K562 treated with DMSO at 1 percent for 48 hours (cell line): Measurements from ENCODE around the gene RNF4. TPM values are rescaled to one million over a fixed set of nuclear protein-coding genes. Genes with fewer than 3 reads are reported as not detected.

Experiments
- total RNA-seq: library from RNA; unstranded; fragments of 300-600 nt; gene quantifications from 2 replicates; pipeline ENCODE4 v1.2.3, GENCODE V29; 2022; ENCODE audit warnings: low replicate concordance; ENCODE audit errors: extremely low read depth

RNF4 gene
- total RNA-seq = not detected in 2 replicates

DNA sequence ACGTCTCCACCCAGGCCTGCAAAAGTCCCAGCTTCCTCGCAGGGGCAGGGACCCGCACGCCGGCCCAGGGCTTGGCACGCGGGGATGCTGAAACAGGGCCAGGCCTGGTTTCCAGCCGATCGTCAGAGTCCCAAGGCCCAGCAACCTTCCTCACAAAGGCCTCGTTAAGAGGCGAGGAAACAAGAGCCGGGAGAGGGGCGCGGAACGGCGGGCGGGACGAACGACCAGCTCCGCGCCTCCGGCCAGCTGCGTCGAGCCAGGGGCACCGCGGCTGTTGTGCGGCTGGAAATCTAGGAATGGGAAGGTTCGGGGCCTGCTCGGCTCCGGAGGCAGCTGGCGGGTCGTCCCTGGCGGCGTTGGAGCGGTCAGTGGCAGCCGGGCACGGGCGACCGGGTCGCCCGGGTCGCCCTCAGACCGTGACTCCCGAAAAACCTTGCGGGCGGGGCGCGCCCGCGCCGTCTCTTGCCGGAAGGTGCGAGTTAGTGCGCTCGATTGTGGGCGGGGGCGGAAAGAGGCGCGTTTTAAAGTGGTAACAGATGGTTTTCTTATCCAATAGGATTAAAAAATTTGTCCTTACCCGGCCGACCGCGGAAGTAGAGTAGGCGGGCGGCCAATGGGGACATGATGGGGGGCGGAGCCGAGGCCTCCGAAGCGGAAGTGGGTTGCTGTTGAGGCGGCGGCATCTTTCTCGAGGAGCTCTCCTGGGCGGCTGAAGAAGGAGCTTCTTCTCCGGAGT, at the start of gene RNF4:
Gene RNF4, plus strand, starts transcription at position 651 of the 736 bp plus-strand sequence. CDS start 21,388 bp downstream, outside the sequence.

DNA sequence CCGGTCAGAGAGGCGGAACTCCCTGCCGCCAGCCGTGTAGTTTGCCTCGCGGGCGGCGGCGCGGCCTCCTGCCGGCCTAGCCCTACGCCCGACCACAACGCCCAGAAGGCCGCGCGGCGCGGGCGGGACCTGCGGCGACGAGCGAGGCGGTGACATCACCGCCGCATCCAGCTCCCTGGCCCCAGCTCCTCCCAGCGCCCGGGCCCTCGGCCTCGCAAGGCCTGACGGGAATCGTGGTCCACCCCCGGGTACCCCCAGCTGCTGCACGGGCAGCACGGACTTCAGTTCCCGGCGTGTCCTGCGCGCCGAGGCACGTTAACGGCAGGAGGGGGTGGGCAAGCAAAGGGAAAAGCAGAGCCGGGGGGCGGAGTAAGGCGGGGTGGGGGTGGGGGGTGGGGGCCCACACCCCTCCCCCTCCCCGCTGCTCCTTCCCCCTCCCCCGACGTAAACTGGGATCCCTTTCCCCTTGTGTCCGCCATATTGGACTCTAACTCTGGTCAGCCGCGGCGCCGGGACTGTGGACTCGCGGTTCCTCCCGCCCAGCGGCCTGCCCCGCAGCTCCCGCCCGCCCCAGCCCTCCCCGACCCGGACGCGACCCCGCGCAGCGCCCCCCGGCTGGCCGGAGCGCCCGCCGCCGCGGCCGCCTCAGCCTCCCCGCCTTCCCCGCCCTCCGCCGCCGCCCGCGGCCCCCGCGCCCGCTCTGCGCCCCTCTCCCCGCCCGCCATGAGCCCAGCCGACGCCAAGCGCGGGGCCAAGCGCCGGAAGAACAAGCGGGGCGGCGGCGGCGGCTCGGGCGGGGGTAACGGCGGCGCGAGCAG, 67.5 kb downstream of the RNF4 start, which contains the start of gene FAM193A:
Gene FAM193A, plus strand, starts transcription at position 455 of the 818 bp plus-strand sequence. Its CDS starts 269 bp downstream, at position 724.

Other genes starting within 250 kb of the RNF4 start
- gene HAUS3, start 227.0 kb upstream of the RNF4 start, total RNA-seq = not detected in 2 replicates
- not detected in 2 replicates for gene POLN, start 227.0 kb upstream of the RNF4 start, total RNA-seq
- 119 TPM in 1 of 2 replicates, not detected in the other for gene MXD4, start 207.0 kb upstream of the RNF4 start, total RNA-seq
- gene ZFYVE28, start 50.5 kb upstream of the RNF4 start, total RNA-seq = not detected in 2 replicates
- gene CFAP99, start 50.2 kb upstream of the RNF4 start, total RNA-seq = not detected in 2 replicates
- gene FAM193A, start 67.5 kb downstream of the RNF4 start, total RNA-seq = not detected in 2 replicates